ENCODE data around the gene PLCH2.

PLCH2 gene

DNA sequence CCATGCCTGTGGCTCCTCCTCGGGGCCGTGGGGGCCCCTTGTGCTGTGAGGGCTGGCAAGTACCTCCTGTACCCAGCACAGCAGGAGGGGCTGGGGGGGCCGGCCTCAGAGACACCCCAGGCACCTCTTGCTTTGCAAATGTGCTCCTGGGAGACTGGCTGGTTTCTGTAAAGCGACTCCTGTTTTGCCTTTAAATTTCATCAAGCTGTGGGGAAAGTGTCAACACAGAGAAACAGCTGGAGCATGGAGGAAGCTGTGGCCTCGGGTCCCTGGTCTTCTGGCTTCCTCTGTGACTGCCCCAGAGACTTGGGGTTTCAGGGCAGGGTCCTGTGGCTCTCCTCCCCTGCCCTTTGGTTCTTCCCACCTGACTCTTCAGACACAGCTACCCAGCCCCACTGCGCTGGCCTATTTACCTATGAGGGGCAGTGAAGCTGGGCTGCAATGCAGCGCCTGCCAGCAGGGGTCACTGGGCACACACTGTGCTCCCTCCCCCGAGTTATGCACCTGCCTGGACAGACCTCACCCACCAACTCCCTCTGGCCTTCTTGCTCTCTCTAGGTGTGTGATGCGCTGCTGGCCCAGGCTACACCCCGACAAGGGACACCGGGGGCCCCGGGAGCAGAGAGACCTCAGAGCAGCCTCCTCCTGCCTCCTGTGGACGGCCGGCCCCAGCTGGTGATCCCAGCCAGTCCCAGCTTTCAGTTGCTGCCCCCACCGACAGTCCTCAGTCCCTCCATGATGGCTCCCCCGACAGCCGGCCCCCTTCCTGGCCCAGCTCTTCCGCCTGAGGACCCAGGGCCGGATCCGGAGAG, 46.1 kb upstream of the PLCH2 start:
- H3K27ac ChIP-seq, result no peak overlapping the region
- peaks cover 21% of the 10 kb centered on the region for H3K27me3 ChIP-seq (replicated peaks)
- in situ Hi-C loops (cut with HindIII; ENCODE audit: low pct_ligation_motif_present, low sequenced_read_pairs), result no loop called here
- TF ChIP-seq, protein P1, sequence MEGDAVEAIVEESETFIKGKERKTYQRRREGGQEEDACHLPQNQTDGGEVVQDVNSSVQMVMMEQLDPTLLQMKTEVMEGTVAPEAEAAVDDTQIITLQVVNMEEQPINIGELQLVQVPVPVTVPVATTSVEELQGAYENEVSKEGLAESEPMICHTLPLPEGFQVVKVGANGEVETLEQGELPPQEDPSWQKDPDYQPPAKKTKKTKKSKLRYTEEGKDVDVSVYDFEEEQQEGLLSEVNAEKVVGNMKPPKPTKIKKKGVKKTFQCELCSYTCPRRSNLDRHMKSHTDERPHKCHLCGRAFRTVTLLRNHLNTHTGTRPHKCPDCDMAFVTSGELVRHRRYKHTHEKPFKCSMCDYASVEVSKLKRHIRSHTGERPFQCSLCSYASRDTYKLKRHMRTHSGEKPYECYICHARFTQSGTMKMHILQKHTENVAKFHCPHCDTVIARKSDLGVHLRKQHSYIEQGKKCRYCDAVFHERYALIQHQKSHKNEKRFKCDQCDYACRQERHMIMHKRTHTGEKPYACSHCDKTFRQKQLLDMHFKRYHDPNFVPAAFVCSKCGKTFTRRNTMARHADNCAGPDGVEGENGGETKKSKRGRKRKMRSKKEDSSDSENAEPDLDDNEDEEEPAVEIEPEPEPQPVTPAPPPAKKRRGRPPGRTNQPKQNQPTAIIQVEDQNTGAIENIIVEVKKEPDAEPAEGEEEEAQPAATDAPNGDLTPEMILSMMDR (IDR thresholded peaks at IDR 0.05; ENCODE audit: low read depth, low read length, missing control alignments), result peak; percentile 68
- no peaks in the 10 kb centered on the region for H3K36me3 ChIP-seq (replicated peaks)
- DNase-seq, result no peak
- no peak overlapping the region for H3K4me3 ChIP-seq (ENCODE audit: low read depth, low read length)

DNA sequence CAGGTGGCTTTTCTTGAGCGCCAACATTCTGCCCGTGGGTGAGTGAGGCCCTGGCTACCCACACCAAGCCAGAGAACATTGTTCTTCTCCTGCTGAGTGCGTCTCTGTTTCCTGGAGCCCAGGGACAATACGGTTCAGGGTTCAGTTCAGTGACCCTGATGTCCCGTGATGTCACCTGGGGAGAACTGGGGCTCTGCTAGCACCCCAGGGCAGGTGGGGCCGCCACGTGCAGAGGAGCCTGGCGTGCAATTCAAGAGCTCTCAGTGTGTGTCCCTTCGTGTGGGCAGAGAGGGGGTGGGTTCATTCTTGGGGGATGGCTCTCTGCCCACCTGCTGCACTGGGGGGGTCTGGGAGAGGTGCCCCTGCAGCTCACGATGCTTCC, 45.5 kb upstream of the PLCH2 start:
- in situ Hi-C loops (cut with HindIII; ENCODE audit: low pct_ligation_motif_present, low sequenced_read_pairs), result no loop called here
- no peak overlapping the region for H3K27ac ChIP-seq
- H3K36me3 ChIP-seq (replicated peaks), result no peaks in the 10 kb centered on the region
- TF ChIP-seq, protein P1 (IDR thresholded peaks at IDR 0.05; ENCODE audit: low read depth, low read length, missing control alignments), result no peak
- DNase-seq, result no peak
- peaks cover 21% of the 10 kb centered on the region for H3K27me3 ChIP-seq (replicated peaks)
- no peak overlapping the region for H3K4me3 ChIP-seq (ENCODE audit: low read depth, low read length)

DNA sequence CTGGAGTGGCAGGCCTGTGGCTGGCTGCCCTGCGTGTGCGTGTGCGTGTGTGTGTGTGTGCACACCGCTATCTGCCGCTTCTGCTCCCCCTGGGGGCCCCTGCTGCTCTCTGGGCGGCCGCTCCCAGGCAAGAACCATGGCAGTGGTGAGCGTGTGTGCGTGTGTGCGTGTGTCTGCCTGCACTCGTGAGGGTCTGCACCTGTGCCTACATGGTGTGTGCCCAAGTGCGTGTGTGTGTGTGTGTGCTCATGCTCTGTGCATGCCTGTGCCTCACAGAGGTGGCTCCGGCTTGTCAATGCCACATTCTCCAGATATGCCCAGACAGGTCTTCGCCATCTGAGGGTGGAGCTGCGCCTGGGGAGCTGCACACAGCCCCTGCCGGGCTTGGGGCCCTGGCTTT, 45.0 kb upstream of the PLCH2 start:
- Histone ChIP-seq H3K27me3 (replicated peaks) (peaks cover 21% of the 10 kb centered on the region), H3K27ac (no peak overlapping the region), H3K4me3 (ENCODE audit: low read depth, low read length) (no peak overlapping the region), H3K36me3 (replicated peaks) (no peaks in the 10 kb centered on the region)
- TF ChIP-seq, protein P1 (IDR thresholded peaks at IDR 0.05; ENCODE audit: low read depth, low read length, missing control alignments), result no peak
- in situ Hi-C loops (cut with HindIII; ENCODE audit: low pct_ligation_motif_present, low sequenced_read_pairs), result no loop called here
- DNase-seq, result no peak

DNA sequence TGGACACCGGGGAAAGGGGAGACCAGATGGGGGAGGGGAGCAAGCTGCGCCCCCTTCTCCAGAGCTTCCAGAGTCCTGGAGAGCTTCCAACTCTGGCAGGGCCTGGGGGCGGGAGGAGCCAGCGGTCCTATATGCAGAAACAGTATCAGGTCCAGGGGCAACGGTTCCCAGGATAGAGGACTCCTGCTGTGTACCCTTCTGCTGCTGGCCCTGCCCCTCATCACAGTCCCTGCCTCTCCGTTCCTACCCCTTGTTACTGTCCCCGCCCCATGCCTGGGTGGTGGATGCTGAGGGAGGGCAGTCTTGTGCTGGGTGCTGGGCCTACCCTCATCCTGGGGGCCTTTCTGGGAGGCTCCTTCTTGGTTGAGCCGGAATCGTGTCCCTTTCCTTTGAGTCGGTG, 44.6 kb upstream of the PLCH2 start:
- in situ Hi-C loops (cut with HindIII; ENCODE audit: low pct_ligation_motif_present, low sequenced_read_pairs), result no loop called here
- no peak for DNase-seq
- no peak overlapping the region for H3K4me3 ChIP-seq (ENCODE audit: low read depth, low read length)

DNA sequence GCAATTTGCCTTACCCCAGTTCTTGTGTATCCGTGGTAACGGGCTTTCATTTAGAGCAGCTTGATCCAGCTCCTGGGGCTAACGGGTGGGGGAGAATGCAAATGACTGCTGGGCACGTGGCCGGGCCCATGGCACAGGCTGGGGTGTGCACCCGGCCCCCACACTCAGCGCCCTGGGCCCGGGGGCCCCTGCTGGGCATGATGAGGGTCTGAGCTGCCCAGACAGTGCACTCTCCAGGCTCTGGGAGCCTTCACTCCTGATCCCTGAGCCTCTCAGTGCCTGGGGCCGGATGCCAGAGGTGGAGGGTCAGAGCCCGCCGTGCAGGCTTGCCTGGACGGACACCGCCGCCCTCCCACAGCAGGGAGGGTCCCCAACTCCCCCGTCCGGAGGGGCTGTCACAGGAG, 43.6 kb upstream of the PLCH2 start:
- Histone ChIP-seq H3K27me3 (replicated peaks) (peaks cover 21% of the 10 kb centered on the region), H3K4me3 (ENCODE audit: low read depth, low read length) (no peak overlapping the region), H3K27ac (no peak overlapping the region), H3K36me3 (replicated peaks) (no peaks in the 10 kb centered on the region)
- in situ Hi-C loops (cut with HindIII; ENCODE audit: low pct_ligation_motif_present, low sequenced_read_pairs), result no loop called here
- no peak for DNase-seq
- TF ChIP-seq, protein P1 (IDR thresholded peaks at IDR 0.05; ENCODE audit: low read depth, low read length, missing control alignments), result no peak

More for the DNA sequence above, 44.6 kb upstream of the PLCH2 start:
- TF ChIP-seq, protein P1 (IDR thresholded peaks at IDR 0.05; ENCODE audit: low read depth, low read length, missing control alignments), result no peak
- peaks cover 21% of the 10 kb centered on the region for H3K27me3 ChIP-seq (replicated peaks)
- no peak overlapping the region for H3K27ac ChIP-seq
- H3K36me3 ChIP-seq (replicated peaks), result no peaks in the 10 kb centered on the region

DNA sequence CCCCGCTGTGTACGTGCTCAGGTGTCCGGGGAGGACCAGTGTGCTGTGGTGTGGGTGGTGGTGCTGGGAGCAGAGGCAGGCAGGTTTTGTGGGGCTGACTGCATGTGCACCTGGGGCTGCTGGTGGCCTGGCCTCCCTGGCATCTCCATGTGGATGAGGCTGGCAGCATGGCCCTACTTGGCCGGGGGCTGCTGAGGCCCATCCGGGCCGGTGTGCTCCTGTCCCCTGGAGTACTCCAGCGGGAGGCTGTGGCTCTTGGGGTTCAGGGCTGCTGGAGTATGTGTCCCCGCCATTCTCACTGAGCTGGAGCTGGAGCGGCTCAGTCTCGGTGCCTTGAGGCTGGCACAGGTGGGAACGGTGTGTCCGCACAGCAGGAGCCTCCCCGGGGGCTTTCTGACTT, 42.9 kb upstream of the PLCH2 start:
- Histone ChIP-seq H3K4me3 (ENCODE audit: low read depth, low read length) (no peak overlapping the region), H3K36me3 (replicated peaks) (no peaks in the 10 kb centered on the region), H3K27me3 (replicated peaks) (peaks cover 21% of the 10 kb centered on the region), H3K27ac (no peak overlapping the region)
- in situ Hi-C loops (cut with HindIII; ENCODE audit: low pct_ligation_motif_present, low sequenced_read_pairs), result no loop called here
- TF ChIP-seq, protein P1 (IDR thresholded peaks at IDR 0.05; ENCODE audit: low read depth, low read length, missing control alignments), result no peak
- no peak for DNase-seq
